Esophagus squamous epithelium (tissue), 5 donors: ENCODE data around the gene NETO1. TPM values are rescaled to one million over a fixed set of nuclear protein-coding genes. Genes with fewer than 3 reads are reported as not detected.

Source experiments
- DNase-seq: peaks from one replicate; lab custom pipeline; 2025; lab: John Stamatoyannopoulos, UW
- H3K27ac ChIP-seq, 4 donors: fragments of 200-600 bp; sonication (generic); one replicate each; pipeline ENCODE4 v1.5.1; 2016 to 2019; ENCODE audit warnings: mild to moderate bottlenecking in 1 of 4
- H3K27me3 ChIP-seq, 4 donors: fragments of 200-600 bp; sonication (generic); 1 replicate in 3 of 4; 2 replicates in 1 of 4; pipeline versions ENCODE4 v1.5.1 to v1.6.0; 2017 to 2021; ENCODE audit warnings: antibody characterized with exemption in 1 of 4
- H3K36me3 ChIP-seq, 3 donors: fragments of 200-600 bp; sonication (generic); one replicate each; pipeline ENCODE4 v1.5.1; 2016 to 2019
- H3K4me1 ChIP-seq, 3 donors: fragments of 200-600 bp; sonication (generic); one replicate each; pipeline ENCODE4 v1.5.1; 2017 to 2019
- H3K4me3 ChIP-seq, 4 donors: fragments of 200-600 bp; sonication (generic); 1 replicate in 3 of 4; 2 replicates in 1 of 4; pipeline ENCODE4 v1.5.1; 2016 to 2019; ENCODE audit warnings: mild to moderate bottlenecking in 2 of 4, moderate library complexity in 1 of 4
- H3K9me3 ChIP-seq, 3 donors: fragments of 200-600 bp; sonication (generic); one replicate each; pipeline ENCODE4 v1.5.1; 2016 to 2019
- CTCF ChIP-seq, 6 experiments: fragments of 450-650 bp in 4 of 6; fragments of 200-600 bp in 2 of 6; sonication (generic) in 2 of 6; IDR thresholded peaks; one replicate each; pipeline ENCODE4 v1.5.1; 2016 to 2019; ENCODE audit warnings: antibody characterized with exemption in 6 of 6, mild to moderate bottlenecking in 4 of 6, moderate library complexity in 4 of 6
- POLR2A ChIP-seq, 4 donors: fragments of 450-650 bp; IDR thresholded peaks; one replicate each; pipeline ENCODE4 v1.6.1; 2017; ENCODE audit warnings: antibody characterized with exemption in 4 of 4, mild to moderate bottlenecking in 4 of 4, moderate library complexity in 3 of 4
- WGBS, 2 donors: methylation state at CpG; one replicate each; pipeline ENCODE4 v1.1.5; 2018; 5-methylcytosine and 5-hydroxymethylcytosine counted together
- intact Hi-C: fragments of 100-400 bp; cut with DNase I; formaldehyde crosslinking; loops from one replicate; pipeline ENCODE4 v1.15.0; 2022
- small RNA-seq, 4 donors: library from RNA; depleted of rRNA; stranded (forward); fragments of <200 nt; gene quantifications; one replicate each; pipeline ENCODE3, GENCODE V24; 2016
- total RNA-seq, 4 donors: library from RNA; depleted of rRNA; stranded (reverse); fragments of >200 nt; gene quantifications; one replicate each; pipeline ENCODE4 v1.1.0, GENCODE V29; 2016
- donor health status: DM: yes; HTN: yes; CAD: no.

Gene NETO1
- total RNA-seq, 4 donors from 2014 or later: 0.76 TPM; not detected in 3

DNA sequence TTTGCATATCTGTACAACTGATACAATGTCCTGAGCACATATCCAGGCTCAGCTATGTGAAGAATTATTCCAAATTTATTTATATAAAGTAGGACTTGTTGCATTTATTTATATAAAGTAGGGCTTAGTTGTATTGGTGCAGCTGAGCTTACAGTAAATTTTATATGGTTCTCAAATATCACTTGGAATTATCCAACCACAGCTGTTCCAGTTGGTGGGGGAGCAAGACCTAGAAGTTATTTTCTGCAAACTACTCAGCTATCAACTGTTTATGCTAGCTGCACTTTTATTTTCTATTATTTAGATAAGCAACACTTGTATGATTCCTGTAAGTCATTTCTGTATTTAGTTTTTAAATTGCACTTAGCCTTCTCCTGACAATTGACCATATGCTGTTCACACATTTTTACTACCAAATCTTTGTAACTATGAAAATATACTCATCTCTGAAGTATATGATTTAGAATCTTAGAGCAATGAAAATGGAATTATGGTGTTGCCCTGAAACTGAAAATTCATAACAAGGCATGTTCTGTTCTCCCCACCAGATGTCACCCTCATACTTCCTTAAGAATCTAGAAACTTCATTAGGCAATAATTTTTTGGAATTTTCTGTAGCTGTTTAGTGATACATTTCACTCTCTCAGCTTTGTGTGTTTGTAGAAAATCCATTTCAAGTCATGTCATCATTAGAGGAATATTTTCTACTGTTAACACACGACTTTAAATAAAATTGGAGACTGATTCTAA, 166.7 kb downstream of the NETO1 start:
- intact Hi-C loops: no loop called here
- no peak for DNase-seq

GRCh38 chr18:72697706-72698105, 170.1 kb downstream of the NETO1 start:
- Histone ChIP-seq H3K27me3 (no peaks in the 10 kb centered on the region), H3K36me3 (no peaks in the 10 kb centered on the region), H3K4me3 (no peak overlapping the region), H3K9me3 (no peaks in the 10 kb centered on the region), H3K4me1 (peaks cover 0 to 2% (median under 1%) of the 10 kb centered on the region in 3 donors), H3K27ac (no peak overlapping the region)
- intact Hi-C loops: no loop called here
- TF ChIP-seq POLR2A (IDR thresholded peaks at IDR 0.05): no peak
- no peak for TF ChIP-seq CTCF (IDR thresholded peaks at IDR 0.05)
- DNase-seq: no peak
- 49 to 53% methylated on average over 6 of the region's 6 CpGs for WGBS, 2 donors

More for the DNA sequence above, 166.7 kb downstream of the NETO1 start:
- no peaks in the 10 kb centered on the region for H3K9me3 ChIP-seq
- 4 to 6% methylated on average over 1 of the region's 1 CpG for WGBS, 2 donors
- no peak overlapping the region for H3K4me3 ChIP-seq
- no peaks in the 10 kb centered on the region for H3K4me1 ChIP-seq
- H3K36me3 ChIP-seq: no peaks in the 10 kb centered on the region
- no peaks in the 10 kb centered on the region for H3K27me3 ChIP-seq
- TF ChIP-seq CTCF (IDR thresholded peaks at IDR 0.05) (peak in 1 of 6 experiments; percentile 14), POLR2A (IDR thresholded peaks at IDR 0.05) (no peak)
- no peak overlapping the region for H3K27ac ChIP-seq

DNA sequence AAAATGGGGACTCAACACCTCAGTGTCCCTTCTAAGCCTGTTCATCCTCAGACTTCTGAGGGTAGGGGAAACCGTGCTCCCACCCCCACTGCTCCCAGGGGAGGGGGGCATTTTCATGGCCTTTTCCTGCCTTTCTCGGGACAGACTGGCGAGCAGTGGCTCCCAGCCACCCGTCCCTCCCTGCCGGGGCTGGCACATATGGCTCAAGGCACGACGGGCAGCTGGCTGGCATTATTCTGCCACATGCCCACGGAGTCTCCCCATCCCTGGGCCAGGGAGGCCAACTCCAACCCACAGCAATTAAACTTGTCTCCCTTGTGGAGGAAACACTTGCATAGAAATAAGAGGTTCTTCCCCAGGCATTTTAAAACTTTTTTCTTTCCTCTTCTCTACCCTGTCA, 175.2 kb downstream of the NETO1 start:
- intact Hi-C loops: no loop called here
- 18 to 25% methylated on average over 4 to 8 of the region's 8 CpGs for WGBS, 2 donors

More for the DNA sequence above, 175.2 kb downstream of the NETO1 start:
- Histone ChIP-seq H3K4me1 (peaks cover 3 to 11% (median 4%) of the 10 kb centered on the region in 3 donors), H3K4me3 (no peak overlapping the region), H3K27me3 (no peaks in the 10 kb centered on the region), H3K36me3 (no peaks in the 10 kb centered on the region), H3K9me3 (no peaks in the 10 kb centered on the region), H3K27ac (no peak overlapping the region)
- TF ChIP-seq POLR2A (IDR thresholded peaks at IDR 0.05) (no peak), CTCF (IDR thresholded peaks at IDR 0.05) (no peak)
- no peak for DNase-seq

Small RNA genes lying within 50 kb of the gene (small RNA-seq; reads per million reads assigned to genes)
- gene MIR548AV (0 reads per million in 4 donors), gene RNA5SP460 (5.2 to 44.2 (median 23.1) reads per million in 4 donors)
